ENCODE measurements around the gene LDLRAD4.

GRCh38 chr18:13256444-13257305 is 38.1 kb downstream of the LDLRAD4 start:
- TF ChIP-seq CTCF (conservative IDR thresholded peaks at IDR 0.05) (no peak), ZFX (IDR thresholded peaks at IDR 0.05) (no peak)
